HepG2 (cell line): ENCODE data around the gene PSMG3. TPM values are rescaled to one million over a fixed set of nuclear protein-coding genes. Genes with fewer than 3 reads are reported as not detected.

Experiments
- FOXK1 ChIP-seq: sonication (generic); formaldehyde crosslinking; IDR thresholded peaks from 2 replicates; pipeline ENCODE4 v1.4.0; 2020; ENCODE audit warnings: low read depth, missing genetic modification reagents, borderline replicate concordance
- HNRNPK ChIP-seq: fragments of 200-400 bp; formaldehyde crosslinking; IDR thresholded peaks from 2 replicates; pipeline ENCODE4 v1.6.1; 2018; ENCODE audit warnings: low read length, low read depth, moderate library complexity, mild to moderate bottlenecking; ENCODE audit not compliant: poor library complexity, severe bottlenecking
- LCORL ChIP-seq, 2 experiments: fragments of 450-650 bp in 1 of 2; sonication (generic) in 1 of 2; formaldehyde crosslinking in 1 of 2; IDR thresholded peaks; 2 replicates each; pipeline versions ENCODE4 v1.5.0 to v1.6.1; 2017 to 2020; ENCODE audit warnings: antibody characterized with exemption in 1 of 2, missing genetic modification reagents in 1 of 2
- POLR2A ChIP-seq, 2 experiments: IDR thresholded peaks; 2 replicates each; pipeline ENCODE4 v1.6.1; 2011; ENCODE audit warnings: low read depth in 2 of 2, low read length in 2 of 2, mild to moderate bottlenecking in 1 of 2, moderate library complexity in 1 of 2; ENCODE audit not compliant: insufficient read depth in 1 of 2
- RAD21 ChIP-seq: fragments of 450-650 bp; formaldehyde crosslinking; IDR thresholded peaks from 2 replicates; pipeline ENCODE4 v1.5.0; 2020; ENCODE audit warnings: mild to moderate bottlenecking
- RFX1 ChIP-seq: fragments of 450-650 bp; IDR thresholded peaks from 2 replicates; pipeline ENCODE4 v1.6.1; 2017
- RFX3 ChIP-seq: IDR thresholded peaks from 2 replicates; pipeline ENCODE4 v1.6.1; 2016; ENCODE audit warnings: missing biosample characterization, missing genetic modification reagents
- RXRA ChIP-seq: sonication (generic); formaldehyde crosslinking; IDR thresholded peaks from 2 replicates; pipeline ENCODE4 v1.5.1; 2020; ENCODE audit warnings: missing genetic modification reagents
- THYN1 ChIP-seq: sonication (generic); formaldehyde crosslinking; IDR thresholded peaks from 2 replicates; pipeline ENCODE4 v1.8.1; 2023; ENCODE audit warnings: low read depth, mild to moderate bottlenecking, moderate library complexity, missing genetic modification reagents, borderline replicate concordance
- ZC3H13 ChIP-seq: sonication (generic); formaldehyde crosslinking; IDR thresholded peaks from 2 replicates; pipeline ENCODE4 v1.8.1; 2023; ENCODE audit warnings: mild to moderate bottlenecking, missing genetic modification reagents, moderate library complexity
- ZFX ChIP-seq: sonication (generic); formaldehyde crosslinking; IDR thresholded peaks from 2 replicates; pipeline ENCODE4 v1.4.0; 2020; ENCODE audit warnings: mild to moderate bottlenecking, low read depth, missing genetic modification reagents, moderate library complexity
- ZNF230 ChIP-seq: sonication (generic); formaldehyde crosslinking; IDR thresholded peaks from 2 replicates; pipeline ENCODE4 v1.4.0; 2020; ENCODE audit warnings: mild to moderate bottlenecking, missing genetic modification reagents
- ZNF607 ChIP-seq: sonication (generic); formaldehyde crosslinking; IDR thresholded peaks from 2 replicates; pipeline ENCODE4 v1.5.1; 2020; ENCODE audit warnings: missing genetic modification reagents, mild to moderate bottlenecking, borderline replicate concordance
- ZNF713 ChIP-seq: sonication (generic); formaldehyde crosslinking; IDR thresholded peaks from 2 replicates; pipeline ENCODE4 v1.4.0; 2020; ENCODE audit warnings: mild to moderate bottlenecking, missing genetic modification reagents
- ZNF775 ChIP-seq: sonication (generic); formaldehyde crosslinking; IDR thresholded peaks from 2 replicates; pipeline ENCODE4 v1.4.0; 2020; ENCODE audit warnings: missing genetic modification reagents, mild to moderate bottlenecking, moderate library complexity, borderline replicate concordance
- ZSCAN21 ChIP-seq: sonication (generic); formaldehyde crosslinking; IDR thresholded peaks from 2 replicates; pipeline ENCODE4 v1.8.0; 2022; ENCODE audit warnings: mild to moderate bottlenecking, missing genetic modification reagents, moderate library complexity, borderline replicate concordance
- polyA plus RNA-seq, 8 experiments: library from polyadenylated mRNA; depleted of rRNA in 3 of 8; stranded (reverse) in 7 of 8; unstranded in 1 of 8; fragments of >200 nt; fragmentation: Illumina TruSeq in 4 of 8; extraction: Trizol in 4 of 8; gene quantifications; 2 replicates each; pipeline versions ENCODE4 v1.2.1 to v1.2.3, GENCODE V29; 2011 to 2016; ENCODE audit warnings: low read depth in 4 of 8, missing spikeins in 1 of 8, mixed read lengths in 1 of 8; ENCODE audit not compliant: insufficient read depth in 1 of 8
- total RNA-seq, 5 experiments: library from RNA; depleted of rRNA; stranded (reverse); fragments of >200 nt; fragmentation: Illumina TruSeq; extraction: Trizol; gene quantifications; 2 replicates each; pipeline ENCODE4 v1.2.3, GENCODE V29; 2016; ENCODE audit warnings: low read depth in 1 of 5
- TF ChIP-seq, protein P1 (sequence below): sonication (generic); formaldehyde crosslinking; IDR thresholded peaks from 2 replicates; pipeline ENCODE4 v1.9.0; 2021; ENCODE audit warnings: mild to moderate bottlenecking, missing genetic modification reagents
- TF ChIP-seq, protein P2 (sequence below): sonication (generic); formaldehyde crosslinking; IDR thresholded peaks from 2 replicates; pipeline ENCODE4 v1.8.1; 2022; ENCODE audit warnings: low read depth, mild to moderate bottlenecking, missing genetic modification reagents

PSMG3 gene
- total and polyA plus RNA-seq, 2 of the 13 experiments (the other 11 are each of a cell fraction or from before 2014, with no cell fraction given) = 29.6 to 48.4 TPM

DNA sequence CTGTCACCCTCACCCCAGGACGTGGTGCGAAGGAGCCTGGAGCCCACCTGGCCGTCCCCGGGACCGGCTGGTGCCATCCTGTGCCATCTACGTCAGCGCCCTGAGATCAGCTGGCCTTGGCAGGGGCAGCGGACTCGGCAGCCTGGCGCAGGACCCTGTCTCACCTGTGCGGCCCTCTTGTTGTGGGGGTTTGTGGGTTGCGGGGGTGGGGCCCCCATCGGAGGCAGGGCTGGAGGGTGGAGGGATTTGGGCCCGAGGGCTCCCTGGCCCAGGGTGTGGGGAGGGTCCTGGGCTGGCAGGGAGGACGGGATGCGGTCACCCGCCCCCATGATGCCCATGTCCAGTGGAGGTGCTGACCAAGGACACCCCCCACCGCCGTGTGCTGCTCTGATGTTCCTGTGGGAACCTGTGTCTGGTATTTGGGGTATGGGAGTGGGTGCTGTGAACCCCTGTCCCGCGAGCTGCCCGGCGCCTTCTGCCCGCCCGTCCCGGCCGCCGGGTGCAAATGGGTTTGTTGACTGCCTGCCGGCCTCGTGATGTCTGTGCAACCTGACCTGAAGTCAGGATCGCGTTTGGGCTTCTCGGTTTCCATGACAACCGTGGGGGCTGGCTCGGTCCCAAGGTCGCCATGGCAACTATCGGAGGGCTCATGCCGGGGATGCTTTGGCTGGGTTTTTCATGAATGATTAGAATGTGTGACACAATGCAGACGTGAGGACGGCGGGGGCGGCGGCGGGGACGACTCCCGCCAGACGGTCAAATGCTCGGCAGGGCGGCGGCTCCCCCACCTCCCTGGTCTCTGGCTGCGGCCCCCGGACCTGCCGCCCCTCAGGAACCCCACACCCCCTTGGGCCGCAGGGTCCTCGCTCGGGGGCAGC lies 32.1 kb downstream of the PSMG3 start (continued):
- TF ChIP-seq, protein P1, sequence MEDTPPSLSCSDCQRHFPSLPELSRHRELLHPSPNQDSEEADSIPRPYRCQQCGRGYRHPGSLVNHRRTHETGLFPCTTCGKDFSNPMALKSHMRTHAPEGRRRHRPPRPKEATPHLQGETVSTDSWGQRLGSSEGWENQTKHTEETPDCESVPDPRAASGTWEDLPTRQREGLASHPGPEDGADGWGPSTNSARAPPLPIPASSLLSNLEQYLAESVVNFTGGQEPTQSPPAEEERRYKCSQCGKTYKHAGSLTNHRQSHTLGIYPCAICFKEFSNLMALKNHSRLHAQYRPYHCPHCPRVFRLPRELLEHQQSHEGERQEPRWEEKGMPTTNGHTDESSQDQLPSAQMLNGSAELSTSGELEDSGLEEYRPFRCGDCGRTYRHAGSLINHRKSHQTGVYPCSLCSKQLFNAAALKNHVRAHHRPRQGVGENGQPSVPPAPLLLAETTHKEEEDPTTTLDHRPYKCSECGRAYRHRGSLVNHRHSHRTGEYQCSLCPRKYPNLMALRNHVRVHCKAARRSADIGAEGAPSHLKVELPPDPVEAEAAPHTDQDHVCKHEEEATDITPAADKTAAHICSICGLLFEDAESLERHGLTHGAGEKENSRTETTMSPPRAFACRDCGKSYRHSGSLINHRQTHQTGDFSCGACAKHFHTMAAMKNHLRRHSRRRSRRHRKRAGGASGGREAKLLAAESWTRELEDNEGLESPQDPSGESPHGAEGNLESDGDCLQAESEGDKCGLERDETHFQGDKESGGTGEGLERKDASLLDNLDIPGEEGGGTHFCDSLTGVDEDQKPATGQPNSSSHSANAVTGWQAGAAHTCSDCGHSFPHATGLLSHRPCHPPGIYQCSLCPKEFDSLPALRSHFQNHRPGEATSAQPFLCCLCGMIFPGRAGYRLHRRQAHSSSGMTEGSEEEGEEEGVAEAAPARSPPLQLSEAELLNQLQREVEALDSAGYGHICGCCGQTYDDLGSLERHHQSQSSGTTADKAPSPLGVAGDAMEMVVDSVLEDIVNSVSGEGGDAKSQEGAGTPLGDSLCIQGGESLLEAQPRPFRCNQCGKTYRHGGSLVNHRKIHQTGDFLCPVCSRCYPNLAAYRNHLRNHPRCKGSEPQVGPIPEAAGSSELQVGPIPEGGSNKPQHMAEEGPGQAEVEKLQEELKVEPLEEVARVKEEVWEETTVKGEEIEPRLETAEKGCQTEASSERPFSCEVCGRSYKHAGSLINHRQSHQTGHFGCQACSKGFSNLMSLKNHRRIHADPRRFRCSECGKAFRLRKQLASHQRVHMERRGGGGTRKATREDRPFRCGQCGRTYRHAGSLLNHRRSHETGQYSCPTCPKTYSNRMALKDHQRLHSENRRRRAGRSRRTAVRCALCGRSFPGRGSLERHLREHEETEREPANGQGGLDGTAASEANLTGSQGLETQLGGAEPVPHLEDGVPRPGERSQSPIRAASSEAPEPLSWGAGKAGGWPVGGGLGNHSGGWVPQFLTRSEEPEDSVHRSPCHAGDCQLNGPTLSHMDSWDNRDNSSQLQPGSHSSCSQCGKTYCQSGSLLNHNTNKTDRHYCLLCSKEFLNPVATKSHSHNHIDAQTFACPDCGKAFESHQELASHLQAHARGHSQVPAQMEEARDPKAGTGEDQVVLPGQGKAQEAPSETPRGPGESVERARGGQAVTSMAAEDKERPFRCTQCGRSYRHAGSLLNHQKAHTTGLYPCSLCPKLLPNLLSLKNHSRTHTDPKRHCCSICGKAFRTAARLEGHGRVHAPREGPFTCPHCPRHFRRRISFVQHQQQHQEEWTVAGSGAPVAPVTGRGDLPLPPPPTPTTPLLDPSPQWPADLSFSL (CRISPR knock-in tag) = 0 out of 2 replicates have a peak, but pooled peaks have one; percentile 1
- TF ChIP-seq RAD21 (CRISPR knock-in tag) (0 out of 2 replicates have a peak, but pooled peaks have one; percentile 7), ZNF713 (no peak), ZNF775 (CRISPR knock-in tag) (no peak), ZFX (peak; percentile 55), RFX3 (peak; percentile 74), THYN1 (CRISPR knock-in tag) (no peak), ZNF230 (CRISPR knock-in tag) (no peak), FOXK1 (CRISPR knock-in tag) (no peak), ZNF607 (CRISPR knock-in tag) (0 out of 2 replicates have a peak, but pooled peaks have one; percentile 2), LCORL (IDR thresholded peaks at IDR 0.05) (no peak), LCORL (CRISPR knock-in tag; IDR thresholded peaks at IDR 0.05) (peak; percentile 14; the same call in 1 of the 2 replicates), ZC3H13 (CRISPR knock-in tag) (0 out of 2 replicates have a peak, but pooled peaks have one; percentile 11), ZSCAN21 (CRISPR knock-in tag) (0 out of 2 replicates have a peak, but pooled peaks have one; percentile 13), RFX1 (peak; percentile 80), HNRNPK (peak; percentile 18), POLR2A (IDR thresholded peaks at IDR 0.05; ENCODE audit: insufficient read depth in 1 of 2, low read depth in 2 of 2, low read length in 2 of 2) (peak in 1 of 2 experiments; percentile 35; a peak in 1 of 4 replicates), RXRA (CRISPR knock-in tag) (no peak)
- TF ChIP-seq, protein P2, sequence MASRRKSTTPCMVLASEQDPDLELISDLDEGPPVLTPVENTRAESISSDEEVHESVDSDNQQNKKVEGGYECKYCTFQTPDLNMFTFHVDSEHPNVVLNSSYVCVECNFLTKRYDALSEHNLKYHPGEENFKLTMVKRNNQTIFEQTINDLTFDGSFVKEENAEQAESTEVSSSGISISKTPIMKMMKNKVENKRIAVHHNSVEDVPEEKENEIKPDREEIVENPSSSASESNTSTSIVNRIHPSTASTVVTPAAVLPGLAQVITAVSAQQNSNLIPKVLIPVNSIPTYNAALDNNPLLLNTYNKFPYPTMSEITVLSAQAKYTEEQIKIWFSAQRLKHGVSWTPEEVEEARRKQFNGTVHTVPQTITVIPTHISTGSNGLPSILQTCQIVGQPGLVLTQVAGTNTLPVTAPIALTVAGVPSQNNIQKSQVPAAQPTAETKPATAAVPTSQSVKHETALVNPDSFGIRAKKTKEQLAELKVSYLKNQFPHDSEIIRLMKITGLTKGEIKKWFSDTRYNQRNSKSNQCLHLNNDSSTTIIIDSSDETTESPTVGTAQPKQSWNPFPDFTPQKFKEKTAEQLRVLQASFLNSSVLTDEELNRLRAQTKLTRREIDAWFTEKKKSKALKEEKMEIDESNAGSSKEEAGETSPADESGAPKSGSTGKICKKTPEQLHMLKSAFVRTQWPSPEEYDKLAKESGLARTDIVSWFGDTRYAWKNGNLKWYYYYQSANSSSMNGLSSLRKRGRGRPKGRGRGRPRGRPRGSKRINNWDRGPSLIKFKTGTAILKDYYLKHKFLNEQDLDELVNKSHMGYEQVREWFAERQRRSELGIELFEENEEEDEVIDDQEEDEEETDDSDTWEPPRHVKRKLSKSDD (CRISPR knock-in tag) = 0 out of 2 replicates have a peak, but pooled peaks have one; percentile 8
